Kidney epithelial cell (primary cell): Measurements from ENCODE around the gene CASKIN1. TPM values are rescaled to one million over a fixed set of nuclear protein-coding genes. Genes with fewer than 3 reads are reported as not detected.

Experiments used
- DNase-seq: peaks from one replicate; pipeline ENCODE4 v3.0.0-alpha.2; 2010; ENCODE audit warnings: low read depth
- H3K27me3 ChIP-seq: 2 replicates; pipeline ENCODE4 v1.6.0; 2011; ENCODE audit warnings: low read length; ENCODE audit not compliant: control insufficient read depth, insufficient read depth
- H3K36me3 ChIP-seq: 2 replicates; pipeline ENCODE4 v1.5.1; 2011; ENCODE audit warnings: low read length; ENCODE audit not compliant: control insufficient read depth, insufficient read depth
- H3K4me3 ChIP-seq: 2 replicates; pipeline ENCODE4 v1.5.1; 2011; ENCODE audit warnings: low read depth, mild to moderate bottlenecking, control low read depth, low read length
- total RNA-seq: library from RNA; depleted of rRNA; stranded (reverse); fragments of >200 nt; gene quantifications from 2 replicates; pipeline ENCODE4 v1.2.3, GENCODE V29; 2015
- TF ChIP-seq, protein P1 (sequence below): IDR thresholded peaks from 2 replicates; pipeline ENCODE4 v1.5.1; 2011; ENCODE audit warnings: mild to moderate bottlenecking, moderate library complexity, low read length, control low read depth, inconsistent platforms; ENCODE audit not compliant: insufficient read depth, poor library complexity, severe bottlenecking

The CASKIN1 gene
- total RNA-seq, 1 donor from 2014 or later: 0.08 TPM

DNA sequence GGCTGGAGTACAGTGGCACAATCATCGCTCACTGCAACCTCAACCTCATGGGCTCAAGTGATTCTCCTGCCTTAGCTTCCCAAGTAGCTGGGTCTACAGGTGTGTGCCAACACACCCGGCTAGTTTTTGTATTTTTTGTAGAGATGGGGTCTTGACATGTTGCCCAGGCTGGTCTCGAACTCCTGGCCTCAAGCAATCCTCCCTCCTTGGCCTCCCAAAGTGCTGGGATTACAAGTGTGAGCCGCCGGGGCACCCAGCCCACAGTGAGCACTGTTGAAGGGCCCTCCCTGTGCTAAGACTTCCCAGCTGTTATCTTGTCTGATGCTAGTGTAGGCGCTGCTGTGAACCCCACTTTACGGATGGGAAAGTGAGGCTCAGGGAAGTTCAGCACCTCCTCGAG, 8.0 kb downstream of the CASKIN1 start:
- DNase-seq: no peak
- Histone ChIP-seq H3K4me3 (no peak overlapping the region), H3K27me3 (no peaks in the 10 kb centered on the region), H3K36me3 (no peaks in the 10 kb centered on the region)
- TF ChIP-seq, protein P1, sequence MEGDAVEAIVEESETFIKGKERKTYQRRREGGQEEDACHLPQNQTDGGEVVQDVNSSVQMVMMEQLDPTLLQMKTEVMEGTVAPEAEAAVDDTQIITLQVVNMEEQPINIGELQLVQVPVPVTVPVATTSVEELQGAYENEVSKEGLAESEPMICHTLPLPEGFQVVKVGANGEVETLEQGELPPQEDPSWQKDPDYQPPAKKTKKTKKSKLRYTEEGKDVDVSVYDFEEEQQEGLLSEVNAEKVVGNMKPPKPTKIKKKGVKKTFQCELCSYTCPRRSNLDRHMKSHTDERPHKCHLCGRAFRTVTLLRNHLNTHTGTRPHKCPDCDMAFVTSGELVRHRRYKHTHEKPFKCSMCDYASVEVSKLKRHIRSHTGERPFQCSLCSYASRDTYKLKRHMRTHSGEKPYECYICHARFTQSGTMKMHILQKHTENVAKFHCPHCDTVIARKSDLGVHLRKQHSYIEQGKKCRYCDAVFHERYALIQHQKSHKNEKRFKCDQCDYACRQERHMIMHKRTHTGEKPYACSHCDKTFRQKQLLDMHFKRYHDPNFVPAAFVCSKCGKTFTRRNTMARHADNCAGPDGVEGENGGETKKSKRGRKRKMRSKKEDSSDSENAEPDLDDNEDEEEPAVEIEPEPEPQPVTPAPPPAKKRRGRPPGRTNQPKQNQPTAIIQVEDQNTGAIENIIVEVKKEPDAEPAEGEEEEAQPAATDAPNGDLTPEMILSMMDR: no peak

DNA sequence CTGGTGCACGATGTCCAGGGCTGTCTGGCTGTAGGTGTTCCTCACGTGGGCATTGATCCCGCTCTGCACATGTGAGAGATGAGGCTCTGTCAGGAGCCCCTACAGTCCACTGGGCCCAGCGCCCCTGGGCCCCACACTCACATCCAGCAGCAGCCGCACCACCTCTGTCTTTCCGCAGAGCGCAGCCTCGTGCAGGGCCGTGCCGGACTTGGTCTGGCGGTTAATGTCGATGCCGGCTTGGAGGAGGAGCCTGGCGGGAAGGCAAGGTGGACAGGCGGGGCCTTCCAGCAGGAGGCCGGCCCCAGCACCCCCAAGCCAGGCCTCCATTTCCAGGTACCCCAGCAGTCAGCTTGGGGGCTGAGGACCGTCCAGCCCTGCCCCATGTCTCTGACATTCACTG, 9.2 kb downstream of the CASKIN1 start:
- Histone ChIP-seq H3K4me3 (no peak overlapping the region), H3K36me3 (no peaks in the 10 kb centered on the region), H3K27me3 (no peaks in the 10 kb centered on the region)
- TF ChIP-seq, protein P1: no peak
- DNase-seq: no peak

DNA sequence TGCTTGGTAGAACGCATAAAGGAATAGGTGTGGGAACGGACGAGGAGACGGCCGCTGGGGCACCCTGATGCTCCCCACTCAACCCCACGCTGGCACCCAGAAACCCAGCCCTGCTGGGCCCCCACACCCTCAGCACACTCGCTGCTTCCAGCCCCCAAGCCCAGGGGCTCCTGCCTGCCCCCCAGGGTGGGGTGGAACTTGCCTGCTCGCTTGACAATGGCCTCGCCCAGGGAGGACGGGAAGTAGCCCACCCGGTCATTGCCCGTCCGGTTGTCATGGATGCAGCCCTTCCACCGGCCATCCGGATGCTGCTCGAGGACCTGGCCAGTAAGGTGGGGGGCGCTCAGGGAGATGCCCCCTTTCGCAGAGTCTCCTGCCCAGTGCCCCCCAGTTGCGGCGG, 9.9 kb downstream of the CASKIN1 start:
- no peaks in the 10 kb centered on the region for H3K27me3 ChIP-seq
- no peak overlapping the region for H3K4me3 ChIP-seq

DNA sequence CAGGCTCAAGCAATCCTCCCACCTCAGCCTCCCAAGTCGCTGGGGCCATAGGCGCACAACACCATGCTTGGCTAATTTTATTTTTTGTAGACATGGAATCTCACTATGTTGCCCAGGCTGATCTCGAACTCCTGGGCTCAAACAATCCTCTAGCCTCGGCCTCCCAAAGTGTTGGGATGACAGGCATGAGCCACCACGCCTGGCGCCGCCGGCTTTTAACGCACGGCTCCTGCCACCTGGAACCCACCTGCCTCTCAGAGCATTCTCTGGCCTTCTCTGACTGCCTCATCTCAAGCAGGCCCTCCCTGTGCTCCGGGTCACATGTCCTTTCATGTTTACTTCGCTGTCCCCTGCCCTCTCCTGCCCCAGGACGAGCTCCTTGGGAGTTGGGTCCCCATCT, 10.3 kb downstream of the CASKIN1 start:
- no peak overlapping the region for H3K4me3 ChIP-seq
- no peak for DNase-seq
- TF ChIP-seq, protein P1: no peak
- no peaks in the 10 kb centered on the region for H3K27me3 ChIP-seq
- no peaks in the 10 kb centered on the region for H3K36me3 ChIP-seq

More for the DNA sequence above, 9.9 kb downstream of the CASKIN1 start:
- no peaks in the 10 kb centered on the region for H3K36me3 ChIP-seq
- TF ChIP-seq, protein P1: no peak
- DNase-seq: no peak

DNA sequence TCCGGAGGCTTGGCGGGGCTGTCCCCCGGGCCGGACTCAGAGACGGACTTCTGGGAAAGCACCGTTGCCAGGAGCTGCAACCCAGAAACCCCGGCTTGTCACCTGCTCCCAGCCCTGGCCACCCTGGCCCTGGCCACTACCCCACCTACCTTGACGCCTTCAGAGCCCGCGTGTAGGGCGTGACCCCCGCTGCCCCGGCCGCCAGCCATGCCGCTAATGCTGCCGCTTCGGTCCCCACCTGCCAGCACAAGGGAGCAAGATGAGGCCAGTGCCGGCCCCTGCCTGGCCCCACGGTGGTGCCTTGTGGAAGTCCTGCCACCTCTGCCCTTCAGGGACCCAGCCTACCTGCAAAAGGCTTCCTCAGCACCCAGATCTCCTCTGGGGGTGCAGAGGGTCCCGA, 11.4 kb downstream of the CASKIN1 start:
- no peak for DNase-seq
- TF ChIP-seq, protein P1: no peak
- no peak overlapping the region for H3K4me3 ChIP-seq

DNA sequence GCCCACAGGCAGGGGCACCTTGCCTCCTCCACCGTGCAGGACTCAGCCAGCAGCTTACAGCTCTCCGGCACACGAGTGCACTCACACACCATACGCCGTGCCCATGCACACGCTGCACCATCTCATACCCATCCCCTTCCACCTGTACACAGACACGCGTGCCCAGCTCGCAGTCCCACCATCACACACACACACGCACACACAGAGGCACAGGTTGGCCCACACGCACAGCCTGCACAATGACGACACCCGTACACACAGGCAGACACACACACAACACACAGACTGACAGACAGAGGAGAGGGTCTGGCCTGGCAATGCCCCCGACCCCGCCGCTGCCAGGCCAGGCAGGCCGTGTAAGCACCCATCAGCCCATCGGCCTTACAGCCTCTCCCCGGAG, 12.1 kb downstream of the CASKIN1 start:
- H3K27me3 ChIP-seq: peaks cover 1% of the 10 kb centered on the region
- no peak for DNase-seq
- H3K36me3 ChIP-seq: no peaks in the 10 kb centered on the region
- H3K4me3 ChIP-seq: no peak overlapping the region
- TF ChIP-seq, protein P1: no peak

More for the DNA sequence above, 11.4 kb downstream of the CASKIN1 start:
- Histone ChIP-seq H3K36me3 (no peaks in the 10 kb centered on the region), H3K27me3 (no peaks in the 10 kb centered on the region)
